ENCODE data around the gene ECE1. TPM values are rescaled to one million over a fixed set of nuclear protein-coding genes. Genes with fewer than 3 reads are reported as not detected.

ECE1 gene
- total RNA-seq, 5 donors from 2014 or later (not counting 1 experiment from before 2014, with no cell fraction given) = 81.0 to 94.5 (median 87.1) TPM

GRCh38 chr1:21326861-21327344, 36.6 kb upstream of the ECE1 start:
- DNase-seq = no peak
- Histone ChIP-seq H3K9me3 (no peaks in the 10 kb centered on the region), H3K27me3 (replicated peaks in 1 of 2; ENCODE audit: control insufficient read depth in 2 of 2, extremely low read depth in 1 of 2, insufficient read depth in 2 of 2, low read length in 1 of 2) (no peaks in the 10 kb centered on the region), H3K27ac (ENCODE audit: low read length) (no peak overlapping the region), H3K4me3 (ENCODE audit: control insufficient read depth in 1 of 2, extremely low read depth in 1 of 2, low read length in 1 of 2) (no peak overlapping the region), H3K36me3 (ENCODE audit: control insufficient read depth in 2 of 2, extremely low read depth in 1 of 2, insufficient read depth in 1 of 2, low read length in 1 of 2) (no peaks in the 10 kb centered on the region), H3K4me1 (ENCODE audit: control insufficient read depth in 1 of 2, extremely low read depth in 1 of 2, insufficient read depth in 2 of 2, low read length in 2 of 2) (peaks cover 59 to 84% of the 10 kb centered on the region in 2 experiments)
- ATAC-seq (replicated peaks in 1 of 4) = no peak
- H3K36me3 Mint-ChIP-seq = peaks cover 9% of the 10 kb centered on the region
- H3K9me3 Mint-ChIP-seq = no peaks in the 10 kb centered on the region
- WGBS (ENCODE audit: insufficient coverage) = 95% methylated on average over 9 of the region's 10 CpGs
- no peaks in the 10 kb centered on the region for H3K27me3 Mint-ChIP-seq
- POLR2A ChIA-PET = interaction anchor here in 1 of 2 donors (1.1 kb wide), 1 partner anchor 34 kb away, joined by 6 read pairs; no protein-coding TSS in a partner anchor
- peaks cover 80 to 93% (median 92%) of the 10 kb centered on the region in 3 donors for H3K4me1 Mint-ChIP-seq
- CTCF ChIA-PET = interaction anchor here in 1 of 2 donors (0.6 kb wide), 1 partner anchor 41 kb away, joined by 3 read pairs; no protein-coding TSS in a partner anchor
- peak overlapping the region; percentile 96 to 97 for H3K27ac Mint-ChIP-seq
- peak overlapping the region in 1 of 3 donors; percentile 83 for H3K4me3 Mint-ChIP-seq

GRCh38 chr1:21325731-21326387, 35.6 kb upstream of the ECE1 start:
- no peak overlapping the region for H3K4me3 ChIP-seq (ENCODE audit: control insufficient read depth in 1 of 2, extremely low read depth in 1 of 2, low read length in 1 of 2)
- Mint-ChIP-seq H3K4me3 (peak overlapping the region; percentile 67 to 83 (median 70)), H3K36me3 (peaks cover 10% of the 10 kb centered on the region), H3K9me3 (no peaks in the 10 kb centered on the region), H3K27ac (peak overlapping the region; percentile 96 to 97), H3K27me3 (no peaks in the 10 kb centered on the region), H3K4me1 (peaks cover 74 to 92% (median 83%) of the 10 kb centered on the region in 3 donors)
- CTCF ChIA-PET = interaction anchor here (0.6 to 2.5 kb wide), 4 partner anchors 20 to 71 kb away, joined by 3 to 6 read pairs (median 4); no protein-coding TSS in a partner anchor
- H3K9me3 ChIP-seq = no peaks in the 10 kb centered on the region
- no peaks in the 10 kb centered on the region for H3K36me3 ChIP-seq (ENCODE audit: control insufficient read depth in 2 of 2, extremely low read depth in 1 of 2, insufficient read depth in 1 of 2, low read length in 1 of 2)
- DNase-seq (no peak), ATAC-seq (replicated peaks in 1 of 4) (no peak)
- no peaks in the 10 kb centered on the region for H3K27me3 ChIP-seq (replicated peaks in 1 of 2; ENCODE audit: control insufficient read depth in 2 of 2, extremely low read depth in 1 of 2, insufficient read depth in 2 of 2, low read length in 1 of 2)
- WGBS (ENCODE audit: insufficient coverage) = 87% methylated on average over 13 of the region's 19 CpGs
- H3K4me1 ChIP-seq (ENCODE audit: control insufficient read depth in 1 of 2, extremely low read depth in 1 of 2, insufficient read depth in 2 of 2, low read length in 2 of 2) = peaks cover 52 to 84% of the 10 kb centered on the region in 2 experiments
- POLR2A ChIA-PET = interaction anchor here in 1 of 2 donors (0.5 to 1.1 kb wide), 3 partner anchors 11 to 753 kb away, joined by 3 to 8 read pairs (median 6); no protein-coding TSS in a partner anchor
- H3K27ac ChIP-seq (ENCODE audit: low read length) = peak overlapping the region; percentile 63

- peak in 4 of 35 experiments; percentile 6 to 54 (median 42) for DNase-seq
- peak overlapping the region; percentile 63 for H3K27ac ChIP-seq (ENCODE audit: low read length)
Measured at GRCh38 chr1:21325231-21325718, 35.0 kb upstream of the ECE1 start.

GRCh38 chr1:21324368-21325141, 34.3 kb upstream of the ECE1 start:
- CTCF ChIA-PET = interaction anchor here (0.7 to 2.5 kb wide), 7 partner anchors 21 to 117 kb away, joined by 3 to 8 read pairs (median 3); no protein-coding TSS in a partner anchor
- DNase-seq = peak in 12 of 35 experiments; percentile 21 to 70 (median 46)
- H3K4me3 Mint-ChIP-seq = peak overlapping the region; percentile 67 to 83 (median 70)

More at GRCh38 chr1:21325231-21325718, 35.0 kb upstream of the ECE1 start:
- Histone ChIP-seq H3K36me3 (ENCODE audit: control insufficient read depth in 2 of 2, extremely low read depth in 1 of 2, insufficient read depth in 1 of 2, low read length in 1 of 2) (peaks cover 0 to 5% of the 10 kb centered on the region in 2 donors), H3K27me3 (replicated peaks in 1 of 2; ENCODE audit: control insufficient read depth in 2 of 2, extremely low read depth in 1 of 2, insufficient read depth in 2 of 2, low read length in 1 of 2) (no peaks in the 10 kb centered on the region), H3K4me1 (ENCODE audit: control insufficient read depth in 1 of 2, extremely low read depth in 1 of 2, insufficient read depth in 2 of 2, low read length in 2 of 2) (peaks cover 49 to 78% of the 10 kb centered on the region in 2 experiments), H3K4me3 (ENCODE audit: control insufficient read depth in 1 of 2, extremely low read depth in 1 of 2, low read length in 1 of 2) (peak overlapping the region in 1 of 2 donors; percentile 25), H3K9me3 (no peaks in the 10 kb centered on the region)
- Mint-ChIP-seq H3K27me3 (no peaks in the 10 kb centered on the region), H3K4me1 (peaks cover 72 to 92% (median 83%) of the 10 kb centered on the region in 3 donors), H3K9me3 (no peaks in the 10 kb centered on the region), H3K4me3 (peak overlapping the region; percentile 67 to 83 (median 70)), H3K36me3 (peaks cover 10% of the 10 kb centered on the region), H3K27ac (peak overlapping the region; percentile 96 to 97)
- ATAC-seq (replicated peaks in 1 of 4) = peak; percentile 16 to 39 (median 20)
- 27% methylated on average over 6 of the region's 7 CpGs for WGBS (ENCODE audit: insufficient coverage)
- ChIA-PET CTCF (interaction anchor here (0.6 to 2.5 kb wide), 6 partner anchors 19 to 118 kb away, joined by 3 to 6 read pairs (median 4); no protein-coding TSS in a partner anchor), POLR2A (interaction anchor here (0.5 to 1.5 kb wide), 3 partner anchors 9 to 753 kb away, joined by 3 to 9 read pairs (median 8); no protein-coding TSS in a partner anchor)

DNA sequence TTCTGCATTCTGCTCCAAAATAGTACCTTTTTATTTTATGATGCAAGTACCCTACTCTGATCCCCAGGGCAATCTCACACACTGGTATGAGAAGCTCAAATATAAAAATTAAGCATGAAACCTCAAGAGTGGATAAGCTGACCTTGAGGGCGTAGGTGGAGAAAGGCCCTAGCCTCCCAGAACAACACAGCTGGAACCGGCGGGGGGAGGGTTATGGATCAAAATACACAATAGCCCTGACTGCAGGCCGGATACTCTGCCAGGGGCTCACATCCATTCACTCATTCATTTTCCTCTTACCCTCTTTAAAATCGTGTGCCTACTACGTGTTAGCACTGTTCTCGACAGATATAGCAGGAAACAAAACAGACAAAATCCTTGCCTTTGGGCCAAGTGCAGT, 32.8 kb upstream of the ECE1 start:
- ATAC-seq (replicated peaks in 1 of 4) = no peak
- peak overlapping the region; percentile 26 for H3K27ac ChIP-seq (ENCODE audit: low read length)
- H3K4me1 Mint-ChIP-seq = peaks cover 69 to 86% (median 78%) of the 10 kb centered on the region in 3 donors
- peak overlapping the region in 1 of 3 donors; percentile 83 for H3K4me3 Mint-ChIP-seq
- H3K4me3 ChIP-seq (ENCODE audit: control insufficient read depth in 1 of 2, extremely low read depth in 1 of 2, low read length in 1 of 2) = no peak overlapping the region
- ChIA-PET CTCF (no interaction called here), POLR2A (no interaction called here)
- no peaks in the 10 kb centered on the region for H3K9me3 Mint-ChIP-seq
- H3K27me3 Mint-ChIP-seq = no peaks in the 10 kb centered on the region
- peak overlapping the region; percentile 67 to 88 for H3K27ac Mint-ChIP-seq
- peaks cover 0 to 5% of the 10 kb centered on the region in 2 donors for H3K36me3 ChIP-seq (ENCODE audit: control insufficient read depth in 2 of 2, extremely low read depth in 1 of 2, insufficient read depth in 1 of 2, low read length in 1 of 2)
- H3K4me1 ChIP-seq (ENCODE audit: control insufficient read depth in 1 of 2, extremely low read depth in 1 of 2, insufficient read depth in 2 of 2, low read length in 2 of 2) = peaks cover 40 to 62% of the 10 kb centered on the region in 2 experiments
- no peaks in the 10 kb centered on the region for H3K9me3 ChIP-seq
- WGBS (ENCODE audit: insufficient coverage) = 100% methylated on average over 4 of the region's 7 CpGs
- DNase-seq = no peak
- H3K36me3 Mint-ChIP-seq = peaks cover 14% of the 10 kb centered on the region
- no peaks in the 10 kb centered on the region for H3K27me3 ChIP-seq (replicated peaks in 1 of 2; ENCODE audit: control insufficient read depth in 2 of 2, extremely low read depth in 1 of 2, insufficient read depth in 2 of 2, low read length in 1 of 2)

More at GRCh38 chr1:21324368-21325141, 34.3 kb upstream of the ECE1 start:
- H3K9me3 Mint-ChIP-seq = no peaks in the 10 kb centered on the region
- H3K36me3 Mint-ChIP-seq = peaks cover 17% of the 10 kb centered on the region
- peaks cover 0 to 5% of the 10 kb centered on the region in 2 donors for H3K36me3 ChIP-seq (ENCODE audit: control insufficient read depth in 2 of 2, extremely low read depth in 1 of 2, insufficient read depth in 1 of 2, low read length in 1 of 2)
- POLR2A ChIA-PET = interaction anchor here in 1 of 2 donors (1.5 kb wide), 1 partner anchor 9 kb away, joined by 9 read pairs; no protein-coding TSS in a partner anchor
- H3K27me3 Mint-ChIP-seq = no peaks in the 10 kb centered on the region
- H3K4me1 ChIP-seq (ENCODE audit: control insufficient read depth in 1 of 2, extremely low read depth in 1 of 2, insufficient read depth in 2 of 2, low read length in 2 of 2) = peaks cover 46 to 71% of the 10 kb centered on the region in 2 experiments
- peak; percentile 72 to 78 (median 76) for ATAC-seq (replicated peaks in 1 of 4)
- no peaks in the 10 kb centered on the region for H3K27me3 ChIP-seq (replicated peaks in 1 of 2; ENCODE audit: control insufficient read depth in 2 of 2, extremely low read depth in 1 of 2, insufficient read depth in 2 of 2, low read length in 1 of 2)
- peak overlapping the region; percentile 96 to 97 for H3K27ac Mint-ChIP-seq
- H3K4me1 Mint-ChIP-seq = peaks cover 71 to 93% (median 85%) of the 10 kb centered on the region in 3 donors
- 8% methylated on average over 5 of the region's 14 CpGs for WGBS (ENCODE audit: insufficient coverage)
- no peaks in the 10 kb centered on the region for H3K9me3 ChIP-seq
- H3K27ac ChIP-seq (ENCODE audit: low read length) = peak overlapping the region; percentile 63
- peak overlapping the region in 1 of 2 donors; percentile 39 for H3K4me3 ChIP-seq (ENCODE audit: control insufficient read depth in 1 of 2, extremely low read depth in 1 of 2, low read length in 1 of 2)

All from T-cell (primary cell).